ENCODE data around the gene STARD8.

GRCh38 chrX:68718443-68718820 is 71.0 kb downstream of the STARD8 start:
- no peak for TF ChIP-seq POLR2A (IDR thresholded peaks at IDR 0.05)
- TF ChIP-seq CTCF (IDR thresholded peaks at IDR 0.05) = no peak
- TF ChIP-seq POLR2AphosphoS5 (IDR thresholded peaks at IDR 0.05; ENCODE audit: insufficient read depth in 1 of 2, low read depth in 1 of 2) = no peak

Data from vagina (tissue), 2 donors.